Stimulated activated naive CD8-positive, alpha-beta T cell treated with anti-CD3 and anti-CD28 coated beads, Interleukin-15, Interleukin-2, amounts not matched to agents 100 U/mL and 50 U/mL, for 24 hours (primary cell): Measurements from ENCODE around the gene GALNT12.

Experiments
- ATAC-seq: fragments of 150-1000 bp; cut with Tn5 transposase; one replicate; pipeline ENCODE4 v1.10.0; 2021
- DNase-seq: peaks from one replicate; pipeline ENCODE4 v3.0.0; 2021

GALNT12 gene, protein sequence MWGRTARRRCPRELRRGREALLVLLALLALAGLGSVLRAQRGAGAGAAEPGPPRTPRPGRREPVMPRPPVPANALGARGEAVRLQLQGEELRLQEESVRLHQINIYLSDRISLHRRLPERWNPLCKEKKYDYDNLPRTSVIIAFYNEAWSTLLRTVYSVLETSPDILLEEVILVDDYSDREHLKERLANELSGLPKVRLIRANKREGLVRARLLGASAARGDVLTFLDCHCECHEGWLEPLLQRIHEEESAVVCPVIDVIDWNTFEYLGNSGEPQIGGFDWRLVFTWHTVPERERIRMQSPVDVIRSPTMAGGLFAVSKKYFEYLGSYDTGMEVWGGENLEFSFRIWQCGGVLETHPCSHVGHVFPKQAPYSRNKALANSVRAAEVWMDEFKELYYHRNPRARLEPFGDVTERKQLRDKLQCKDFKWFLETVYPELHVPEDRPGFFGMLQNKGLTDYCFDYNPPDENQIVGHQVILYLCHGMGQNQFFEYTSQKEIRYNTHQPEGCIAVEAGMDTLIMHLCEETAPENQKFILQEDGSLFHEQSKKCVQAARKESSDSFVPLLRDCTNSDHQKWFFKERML

DNA sequence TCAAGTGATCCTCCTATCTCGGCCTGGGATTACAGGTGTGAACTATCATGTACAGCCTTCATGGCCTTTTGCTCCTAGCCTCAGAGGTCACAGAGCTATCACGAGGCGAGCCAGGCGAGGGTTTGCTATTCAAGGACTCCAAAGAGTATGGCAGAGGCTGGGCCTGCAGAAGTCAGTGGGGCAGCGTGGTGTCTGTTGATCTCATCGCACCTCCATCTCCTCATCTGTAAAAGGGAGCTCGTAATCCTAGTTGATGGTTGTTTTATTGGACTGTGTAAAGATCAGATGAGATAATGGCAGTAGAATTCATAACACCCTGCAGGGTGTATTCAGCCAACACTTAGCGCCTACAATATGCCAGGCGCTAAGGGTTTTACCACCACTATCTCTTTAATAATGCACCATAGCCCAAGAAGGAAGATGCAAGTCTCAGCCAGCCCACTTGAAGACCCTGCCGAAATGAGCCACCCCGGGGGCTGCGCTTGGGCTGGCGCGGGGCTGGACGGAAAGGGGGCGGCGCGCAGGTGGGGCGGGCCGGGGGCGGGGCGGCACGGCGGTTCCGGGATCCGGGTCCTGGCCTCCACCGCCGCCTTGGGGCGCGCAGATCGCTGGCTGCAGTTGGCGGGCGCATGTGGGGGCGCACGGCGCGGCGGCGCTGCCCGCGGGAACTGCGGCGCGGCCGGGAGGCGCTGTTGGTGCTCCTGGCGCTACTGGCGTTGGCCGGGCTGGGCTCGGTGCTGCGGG lies at the start of gene GALNT12:
Gene GALNT12, plus strand, starts transcription at position 601 of the 744 bp plus-strand sequence. Its CDS starts 29 bp downstream, at position 630.
- peak; percentile 74 for ATAC-seq
- DNase-seq, result peak; percentile 67

DNA sequence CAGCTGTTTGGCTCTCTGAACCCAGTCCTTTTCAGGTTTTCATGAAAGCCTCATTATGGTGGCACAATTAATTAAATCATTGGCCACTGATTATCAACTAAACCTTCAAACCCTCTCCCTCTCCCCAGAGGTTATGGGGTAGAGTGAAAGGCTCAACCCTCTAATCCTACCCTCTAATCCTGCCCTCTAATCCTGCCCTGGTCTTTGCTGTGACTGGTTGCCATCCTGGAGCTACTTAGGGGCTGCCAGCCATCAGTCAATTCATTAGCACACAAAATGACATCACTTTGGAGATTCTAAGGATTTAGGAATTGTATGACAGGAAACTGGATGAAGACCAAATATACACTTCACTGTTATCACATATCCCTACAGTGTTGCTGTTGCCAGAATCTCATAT lies 47.2 kb upstream of the GALNT12 start:
- DNase-seq (no peak), ATAC-seq (no peak)

DNA sequence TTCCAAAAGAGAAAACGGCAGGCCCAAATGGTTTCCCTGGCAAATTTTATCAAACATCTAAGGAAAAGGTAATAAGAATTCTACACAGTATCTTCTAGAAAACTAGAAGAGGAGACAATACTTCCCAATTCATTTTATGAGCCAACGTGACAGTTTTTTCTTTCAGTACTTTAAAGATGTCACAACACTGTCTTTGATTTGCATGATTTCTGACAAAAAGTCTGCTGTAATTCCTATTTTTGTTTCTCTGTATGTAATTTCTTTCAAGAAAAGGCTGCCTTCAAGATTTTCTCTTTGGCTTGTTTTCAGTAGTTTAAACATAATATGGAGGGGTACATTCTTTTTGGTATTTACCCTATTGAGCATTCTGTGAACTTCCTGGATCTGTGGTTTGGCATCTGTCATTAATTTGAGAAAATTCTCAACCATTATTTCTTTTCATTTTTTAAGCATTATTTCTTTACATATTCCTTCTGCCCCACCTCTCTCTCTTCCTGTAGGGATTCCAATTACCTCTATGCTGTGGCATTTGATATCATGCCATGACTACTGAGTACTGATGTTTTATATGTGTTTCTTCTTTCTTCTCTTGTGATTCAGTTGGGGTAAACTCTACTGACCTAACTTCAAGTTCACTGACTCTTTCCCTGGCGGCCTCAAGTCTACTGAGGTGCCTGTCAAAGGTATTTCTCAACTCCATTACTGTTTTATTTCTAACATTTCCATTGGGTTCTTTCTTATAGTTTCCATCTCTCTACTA lies 43.3 kb upstream of the GALNT12 start:
- no peak for DNase-seq
- ATAC-seq, result no peak

DNA sequence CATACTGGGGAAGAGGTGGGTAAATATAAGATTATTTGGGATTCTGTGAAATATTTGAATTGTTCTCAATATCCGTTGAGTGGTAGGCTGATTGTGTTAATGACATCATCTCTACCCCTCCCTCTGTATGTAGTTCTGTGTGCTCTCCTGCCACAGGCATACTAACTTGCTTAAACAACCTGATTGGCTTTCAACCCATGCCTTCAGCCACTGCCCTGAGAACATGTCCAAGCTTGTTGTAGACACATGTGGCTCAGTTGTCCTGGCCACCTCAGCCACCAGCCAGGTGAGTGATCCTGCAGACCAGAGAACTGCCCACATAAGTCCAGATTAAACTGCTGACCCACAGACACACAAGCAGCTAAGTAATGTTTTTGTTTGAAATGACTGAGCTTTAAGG lies 42.2 kb upstream of the GALNT12 start:
- ATAC-seq (no peak), DNase-seq (no peak)

DNA sequence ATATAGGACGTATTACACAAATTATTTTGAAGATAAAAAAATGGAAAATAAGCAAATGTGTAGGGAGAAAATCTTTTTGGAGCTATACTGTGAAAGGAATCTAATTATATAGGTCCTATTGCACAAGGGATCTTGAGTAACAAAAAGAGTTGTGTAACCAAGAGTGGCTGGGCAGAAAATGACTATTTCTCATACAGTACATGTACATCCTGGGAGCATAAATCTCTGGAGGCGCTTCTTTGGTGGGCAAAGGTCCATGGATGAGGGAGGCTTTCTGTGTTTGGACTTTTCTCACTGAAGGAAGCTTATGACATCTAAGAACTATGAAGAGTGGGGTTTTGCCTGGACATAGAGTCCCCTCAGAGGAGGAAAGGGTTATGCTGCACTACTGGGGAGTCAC lies 40.9 kb upstream of the GALNT12 start:
- DNase-seq, result no peak
- no peak for ATAC-seq

DNA sequence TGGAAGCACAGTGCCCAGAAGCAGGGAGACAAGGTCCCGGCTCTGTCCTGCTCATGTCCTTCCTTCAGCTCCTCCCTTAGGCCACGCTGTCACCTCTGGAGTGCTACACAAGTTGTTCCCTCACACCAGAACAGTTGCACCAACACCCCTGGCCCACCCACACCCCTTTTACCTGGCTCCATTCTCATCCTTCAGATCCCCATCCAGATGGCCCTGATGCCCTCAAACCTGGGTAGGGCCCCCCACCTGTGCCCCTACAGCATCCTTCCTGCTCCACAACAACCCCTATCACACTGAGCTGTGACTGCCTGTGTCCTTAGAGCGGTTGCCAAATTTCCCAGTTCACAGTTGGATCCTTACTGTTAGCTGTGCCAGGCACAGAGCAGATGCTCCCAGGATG lies 40.3 kb upstream of the GALNT12 start:
- no peak for ATAC-seq
- DNase-seq, result no peak

DNA sequence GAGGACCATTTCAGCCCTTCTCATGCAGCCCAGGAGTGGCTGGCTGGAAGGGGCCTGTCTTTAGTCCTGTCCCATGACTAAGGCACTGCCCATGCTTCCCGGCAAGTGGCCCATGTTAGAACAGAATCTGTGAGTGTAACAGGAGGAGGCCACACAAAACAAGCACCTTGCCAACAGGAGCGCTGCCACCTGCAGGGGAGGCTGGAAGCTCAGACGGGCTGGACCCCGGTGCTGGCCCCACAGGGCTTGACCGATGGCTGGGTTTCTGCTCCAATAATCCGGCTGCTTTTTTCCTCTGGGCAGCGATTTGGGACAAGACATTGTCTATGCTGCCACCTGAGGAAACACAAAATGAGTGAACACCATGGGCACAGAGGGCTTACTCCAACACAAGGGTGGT lies 39.6 kb upstream of the GALNT12 start:
- DNase-seq (no peak), ATAC-seq (no peak)

DNA sequence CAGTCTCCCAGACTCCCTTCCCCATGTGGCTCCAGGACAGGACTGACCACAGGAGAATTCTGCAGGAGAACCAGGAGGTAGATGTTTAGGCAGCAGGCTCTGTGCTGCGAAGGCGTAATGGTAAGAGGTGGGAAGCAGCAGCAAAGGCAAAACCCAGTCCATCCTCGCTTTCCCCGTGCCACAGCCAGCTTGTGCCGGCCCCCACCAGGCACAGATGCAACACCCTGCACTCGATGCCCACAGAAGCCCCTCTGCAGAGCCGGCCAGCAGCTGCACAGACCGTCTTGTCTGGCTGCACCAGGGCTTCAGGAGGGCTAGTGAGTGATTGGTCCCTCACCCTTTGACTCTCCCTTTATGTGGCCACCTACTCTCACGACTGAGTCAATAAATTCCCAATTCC lies 39.1 kb upstream of the GALNT12 start:
- DNase-seq (no peak), ATAC-seq (no peak)

DNA sequence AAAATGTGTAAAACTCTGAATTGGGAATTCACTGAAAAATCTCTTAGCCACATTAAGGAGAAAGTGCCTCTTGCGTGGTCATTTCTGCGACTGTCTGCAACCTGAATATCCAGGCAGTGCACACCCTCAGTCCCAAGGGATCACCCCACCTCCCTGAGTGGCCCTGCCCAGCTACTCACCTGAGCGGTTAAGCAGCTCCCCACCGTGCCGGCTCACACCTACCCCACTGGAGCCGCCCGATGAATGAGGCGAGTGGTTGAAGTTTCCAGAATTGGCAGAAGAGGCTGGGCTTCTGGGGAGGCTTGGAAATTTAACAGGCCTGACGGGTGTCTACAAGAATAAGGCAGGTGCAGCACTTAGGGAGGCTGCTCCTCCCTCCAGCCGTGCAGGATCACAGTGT lies 36.8 kb upstream of the GALNT12 start:
- DNase-seq (no peak), ATAC-seq (no peak)

DNA sequence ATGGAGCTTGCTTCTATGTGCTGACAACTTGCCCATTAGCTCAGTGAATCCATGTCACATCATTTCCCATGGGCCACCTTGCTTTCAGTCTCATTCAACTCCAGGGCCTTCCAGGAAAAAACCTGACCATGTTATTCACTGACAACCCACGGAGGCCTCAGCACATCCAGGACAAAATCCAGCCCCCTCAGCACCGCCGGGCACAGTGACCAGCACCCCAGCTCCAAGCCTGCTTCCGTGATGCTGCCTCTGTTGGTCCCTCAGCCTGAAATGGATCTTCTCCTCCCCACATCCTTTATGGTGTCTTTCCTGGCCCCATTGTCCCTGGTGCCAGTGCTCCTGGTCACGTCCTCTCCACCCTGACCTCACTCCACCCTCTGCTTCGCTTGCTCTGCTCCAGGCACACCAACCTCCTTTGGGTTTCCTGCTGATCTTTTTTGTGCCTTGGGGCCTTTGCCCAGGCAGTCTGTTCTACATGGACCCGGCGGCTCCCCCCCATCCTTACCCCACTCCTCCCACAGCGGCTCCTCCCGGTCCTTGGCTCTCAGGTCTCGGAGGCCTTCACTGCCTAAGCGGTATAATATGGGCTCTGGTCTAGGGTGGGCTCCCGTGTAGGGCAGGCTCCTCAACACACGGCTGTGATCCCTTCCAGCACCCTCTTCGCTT lies 36.1 kb upstream of the GALNT12 start:
- ATAC-seq (no peak), DNase-seq (no peak)

DNA sequence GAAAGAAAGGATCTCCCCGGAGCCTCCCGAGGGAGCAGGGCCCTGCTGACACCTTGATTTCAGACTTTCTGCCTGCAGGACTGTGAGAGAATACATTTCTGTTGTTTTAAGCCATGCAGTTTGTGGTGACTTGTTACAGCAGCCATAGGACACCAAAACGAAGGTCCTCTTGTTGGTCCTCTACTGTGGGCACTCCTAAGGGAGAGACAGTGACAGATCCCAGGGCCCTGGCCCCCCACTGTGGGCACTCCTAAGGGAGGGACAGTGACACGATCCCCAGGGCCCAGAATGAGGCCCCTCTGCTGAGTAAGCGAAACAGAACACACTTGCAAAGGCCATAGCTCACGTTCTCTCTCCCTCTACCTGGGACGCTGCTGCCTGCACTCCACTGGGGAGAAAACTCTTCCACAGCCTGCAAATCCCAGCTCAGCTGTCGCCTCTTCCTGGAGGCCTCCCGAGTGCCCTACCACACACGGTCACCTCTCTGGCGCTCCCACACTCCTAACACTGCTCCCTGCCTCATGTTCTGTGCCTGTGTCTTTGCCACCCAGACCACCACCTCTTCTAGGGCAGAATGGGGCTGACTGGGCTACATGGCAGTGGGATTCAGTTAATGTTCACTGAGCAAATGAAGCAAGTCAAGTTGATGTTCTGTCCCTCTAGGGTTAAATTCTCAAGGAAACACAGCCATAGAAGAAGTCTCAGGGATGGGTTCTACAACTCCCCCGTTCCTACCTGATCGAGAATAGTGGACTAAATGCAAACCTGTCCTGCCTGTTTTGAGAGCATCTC lies 34.9 kb upstream of the GALNT12 start:
- ATAC-seq (no peak), DNase-seq (no peak)

DNA sequence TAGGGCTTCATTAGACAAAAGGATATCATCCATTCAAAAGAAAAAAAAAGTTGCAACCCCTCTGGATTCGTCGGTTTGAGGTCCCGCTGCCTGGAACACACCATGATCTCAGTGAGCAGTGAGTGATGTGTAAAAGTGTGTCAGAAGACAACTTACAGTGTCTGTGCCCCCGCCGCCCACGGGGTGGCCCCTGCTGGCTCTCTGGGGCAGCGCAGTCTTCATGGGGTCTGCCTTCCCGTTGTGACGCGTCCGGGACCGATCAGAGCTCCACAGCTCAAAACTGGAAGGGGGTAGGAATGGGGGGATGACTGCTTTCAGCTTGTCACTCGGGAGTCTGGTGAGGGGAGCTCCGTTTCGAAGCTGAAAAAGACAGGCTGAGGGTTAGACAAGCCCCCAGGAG lies 33.7 kb upstream of the GALNT12 start:
- DNase-seq, result no peak
- no peak for ATAC-seq

DNA sequence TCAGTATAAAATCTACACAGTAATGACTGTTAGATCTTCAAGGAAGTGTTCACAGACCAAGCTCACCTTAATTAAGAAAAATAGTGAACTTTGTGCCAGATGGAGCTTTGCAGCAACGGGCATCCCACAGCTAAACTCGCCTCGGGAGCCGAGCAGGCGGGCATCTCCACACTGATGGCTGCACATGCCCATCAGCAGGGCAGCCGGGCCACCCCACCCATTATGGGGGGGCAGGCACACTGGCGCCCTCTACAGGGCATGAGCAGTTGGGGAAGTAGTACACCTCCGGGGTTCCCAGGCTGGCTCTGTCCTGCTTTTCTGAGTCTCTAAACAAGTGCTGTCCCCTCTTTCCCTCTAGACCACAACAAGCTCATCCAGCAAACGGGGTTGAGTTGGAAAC lies 32.7 kb upstream of the GALNT12 start:
- ATAC-seq (no peak), DNase-seq (peak; percentile 48)

DNA sequence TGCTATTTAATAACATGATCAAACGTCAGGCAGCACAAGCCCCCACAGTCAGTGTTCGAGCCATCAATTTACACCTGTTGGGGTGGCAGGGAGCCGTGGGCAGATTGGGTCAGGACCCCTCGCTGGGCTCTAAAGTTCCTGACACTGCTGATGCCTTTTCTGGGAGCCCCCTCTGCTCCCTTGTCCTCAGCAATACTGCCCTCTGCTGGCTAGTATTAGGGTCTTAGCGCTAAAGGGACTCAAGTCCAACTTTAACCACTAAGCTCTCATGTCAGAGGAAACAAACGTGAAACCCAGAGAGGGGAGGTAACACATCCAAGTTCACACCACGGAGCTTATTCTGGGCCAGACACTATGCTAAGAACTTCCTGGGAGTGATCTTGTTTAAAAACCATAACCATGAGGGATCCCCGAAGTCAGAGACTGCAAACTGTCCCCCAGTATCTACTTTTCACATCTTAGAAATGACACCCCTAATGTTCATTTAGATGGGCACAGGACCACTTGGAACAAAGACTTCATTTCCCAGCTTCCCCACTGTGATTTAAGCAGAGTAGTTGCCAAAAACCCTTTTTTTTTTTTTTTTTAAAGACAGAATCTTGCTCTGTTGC lies 31.5 kb upstream of the GALNT12 start:
- DNase-seq, result peak; percentile 48
- ATAC-seq, result peak; percentile 38

DNA sequence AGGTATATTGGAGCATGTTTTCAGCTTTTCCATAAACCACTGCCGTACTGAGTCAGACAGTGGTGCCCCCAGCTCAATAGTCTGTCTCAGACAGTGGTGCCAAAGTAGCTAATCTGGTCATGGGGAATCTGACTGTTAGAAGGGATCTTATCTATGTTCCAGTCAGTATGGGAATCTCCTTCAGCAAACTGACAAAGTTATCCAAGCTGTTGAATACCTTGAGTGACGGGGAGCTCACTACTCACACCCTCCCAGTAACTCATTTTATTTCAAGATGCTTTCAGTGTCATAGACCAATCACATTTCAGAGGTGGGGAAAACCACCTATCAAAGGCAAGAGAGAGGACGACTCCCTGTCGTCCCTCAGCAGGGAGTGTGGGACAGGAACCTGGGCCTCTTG lies 29.9 kb upstream of the GALNT12 start:
- no peak for ATAC-seq
- DNase-seq, result no peak

DNA sequence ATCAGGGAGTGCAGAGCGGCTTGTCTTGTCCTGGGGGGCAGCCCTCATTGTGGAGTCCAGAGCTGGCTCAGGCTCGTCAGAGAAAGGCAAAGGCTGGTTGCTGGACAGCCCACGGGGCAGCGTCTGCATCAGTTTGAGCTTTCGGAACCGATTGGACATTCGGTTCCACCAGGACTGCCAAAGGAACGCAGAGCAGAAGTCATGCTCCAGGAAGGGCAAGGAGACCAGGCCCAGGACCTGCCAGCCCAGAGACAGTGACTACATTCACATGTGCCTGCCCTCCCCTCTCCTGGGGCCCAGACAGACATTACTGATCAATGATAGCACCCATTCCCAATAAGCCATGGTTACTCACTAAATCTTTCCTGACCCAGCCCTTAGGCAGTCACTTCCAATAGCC lies 29.2 kb upstream of the GALNT12 start:
- DNase-seq, result no peak
- no peak for ATAC-seq

DNA sequence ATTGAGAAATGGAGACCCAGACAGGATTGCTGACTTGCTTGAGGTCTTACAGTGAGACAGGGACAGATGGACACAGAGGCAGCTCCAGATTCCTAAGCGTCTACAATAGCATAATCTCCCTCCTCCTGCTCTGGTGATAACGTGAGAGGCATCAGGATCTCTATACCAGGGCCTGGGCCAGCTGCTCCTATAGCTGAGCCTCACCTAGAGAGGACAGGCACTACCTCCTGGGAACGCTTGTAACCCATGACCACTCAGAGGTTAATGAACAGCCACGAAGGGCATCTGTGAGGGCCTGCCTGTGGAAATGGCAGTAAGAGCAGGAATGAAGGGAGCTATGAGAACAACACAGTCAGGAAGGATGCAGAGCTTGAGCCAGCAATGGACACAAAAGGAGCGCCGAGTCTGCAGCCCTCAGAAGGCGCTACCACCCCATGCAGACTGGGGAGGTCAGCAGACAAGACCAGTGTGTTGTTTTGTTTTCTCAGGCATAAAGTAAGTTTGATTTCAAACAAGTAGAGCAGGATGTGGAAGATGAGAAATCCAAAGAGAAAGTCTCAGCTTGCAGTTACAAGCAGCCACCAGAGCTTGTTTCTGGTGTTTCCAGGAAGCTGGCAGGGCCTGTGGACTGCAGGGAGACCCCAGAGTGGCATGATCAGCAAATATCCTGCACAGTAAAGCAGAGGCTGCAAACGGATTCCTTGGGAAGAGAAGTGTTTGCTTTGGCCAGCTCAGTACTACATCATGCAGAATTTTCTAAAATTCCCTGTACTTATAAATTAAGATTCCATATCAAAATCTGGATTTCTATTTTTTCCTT lies 28.5 kb upstream of the GALNT12 start:
- ATAC-seq, result no peak
- DNase-seq, result no peak

DNA sequence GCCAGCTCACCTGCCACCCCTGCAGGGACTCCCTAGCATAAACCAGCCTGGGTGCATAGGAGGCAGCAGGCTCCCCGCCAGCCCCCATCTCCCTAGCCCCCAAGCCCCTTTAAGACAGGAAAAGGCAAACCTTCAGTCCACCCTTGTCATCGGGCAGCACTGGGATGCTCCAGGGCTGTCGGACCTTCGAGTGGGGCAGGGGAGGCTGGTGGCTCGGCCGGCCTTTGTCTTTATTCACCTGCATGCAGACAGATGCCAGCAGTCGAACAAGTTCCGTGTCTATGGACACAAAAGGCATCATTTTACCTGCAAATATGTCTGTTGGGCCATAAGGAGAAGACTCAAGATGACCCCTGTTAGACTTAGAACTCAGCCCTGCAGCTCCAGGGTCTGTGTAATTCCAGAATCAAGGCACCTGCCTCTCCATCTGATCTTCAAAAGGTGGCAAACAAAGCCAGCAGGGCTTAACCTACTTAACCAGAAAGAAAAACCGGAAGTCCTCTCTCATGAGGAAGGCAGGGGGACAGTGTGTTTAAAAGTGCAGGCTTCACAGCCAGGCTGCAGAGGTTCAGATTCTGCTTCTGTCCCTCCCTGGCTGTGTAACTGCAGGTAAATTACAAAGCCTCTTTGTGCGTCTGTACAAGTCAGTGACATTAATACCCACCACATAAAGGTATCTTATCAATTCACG lies 27.3 kb upstream of the GALNT12 start:
- ATAC-seq (no peak), DNase-seq (no peak)
